Raji (cell line): ENCODE measurements around the gene TGM5.

Experiments used
- POLR2A ChIP-seq: IDR thresholded peaks from 2 replicates; pipeline ENCODE4 v1.6.1; 2011; ENCODE audit warnings: low read depth, low read length, control low read depth; ENCODE audit not compliant: insufficient read depth

The TGM5 gene

DNA sequence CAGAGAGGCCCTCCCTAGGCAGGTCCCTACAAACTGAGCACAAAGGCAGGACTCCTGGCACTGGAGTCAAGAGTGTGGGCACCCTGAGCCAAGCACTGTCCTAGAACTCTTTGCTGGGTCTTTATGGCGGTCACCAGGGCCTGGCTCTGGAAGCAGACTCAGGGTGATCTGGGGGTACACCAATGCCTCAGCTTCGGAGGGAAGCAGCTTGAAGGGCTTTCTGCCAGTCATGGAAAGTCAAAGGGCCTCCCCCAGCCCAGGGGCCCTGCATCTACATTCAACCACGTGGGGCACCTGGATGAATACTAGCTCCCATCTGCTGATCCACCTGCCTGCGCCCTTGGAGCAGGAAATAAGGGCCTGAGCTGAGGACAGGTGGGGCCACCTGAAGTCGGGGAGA is 53.3 kb downstream of the TGM5 start:
- TF ChIP-seq POLR2A = no peak

DNA sequence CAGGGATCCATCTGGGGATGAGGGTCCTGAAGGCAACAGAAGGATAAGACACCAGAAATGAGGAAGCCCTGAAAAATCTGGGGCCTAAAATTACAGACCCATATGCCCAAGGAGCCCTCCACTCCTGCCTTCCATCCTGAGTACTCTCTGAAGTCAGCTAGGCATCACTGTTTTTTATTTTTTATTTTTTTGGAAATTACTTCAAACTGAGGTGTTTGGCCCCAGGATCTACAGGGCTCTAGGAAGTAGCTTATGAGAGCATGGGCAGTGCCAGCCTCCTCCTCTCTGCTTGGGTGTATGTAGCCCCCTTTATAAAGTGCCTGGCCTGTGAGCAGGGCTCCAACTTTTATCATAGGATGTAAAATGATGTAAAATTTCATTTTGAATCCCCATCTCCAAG is 53.8 kb downstream of the TGM5 start:
- no peak for TF ChIP-seq POLR2A

DNA sequence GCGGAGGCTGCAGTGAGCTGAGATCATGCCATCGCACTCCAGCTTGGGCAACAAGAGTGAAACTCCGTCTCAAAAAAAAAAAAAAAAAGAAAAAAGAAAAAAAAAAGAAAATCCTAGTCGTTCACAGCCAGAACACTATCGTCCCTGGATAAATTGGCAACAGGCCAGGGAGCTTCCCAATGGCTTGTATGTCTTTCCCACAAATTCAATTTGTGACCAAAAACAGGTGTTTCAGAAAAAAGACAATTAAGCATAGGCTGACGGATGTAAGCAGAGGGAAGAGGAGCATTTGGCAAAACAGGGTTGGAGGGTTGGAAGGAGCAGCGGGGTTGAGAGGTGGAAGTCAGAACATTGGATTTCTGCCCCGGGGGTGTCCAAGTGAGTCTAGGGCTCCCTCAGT is 54.4 kb downstream of the TGM5 start:
- no peak for TF ChIP-seq POLR2A

DNA sequence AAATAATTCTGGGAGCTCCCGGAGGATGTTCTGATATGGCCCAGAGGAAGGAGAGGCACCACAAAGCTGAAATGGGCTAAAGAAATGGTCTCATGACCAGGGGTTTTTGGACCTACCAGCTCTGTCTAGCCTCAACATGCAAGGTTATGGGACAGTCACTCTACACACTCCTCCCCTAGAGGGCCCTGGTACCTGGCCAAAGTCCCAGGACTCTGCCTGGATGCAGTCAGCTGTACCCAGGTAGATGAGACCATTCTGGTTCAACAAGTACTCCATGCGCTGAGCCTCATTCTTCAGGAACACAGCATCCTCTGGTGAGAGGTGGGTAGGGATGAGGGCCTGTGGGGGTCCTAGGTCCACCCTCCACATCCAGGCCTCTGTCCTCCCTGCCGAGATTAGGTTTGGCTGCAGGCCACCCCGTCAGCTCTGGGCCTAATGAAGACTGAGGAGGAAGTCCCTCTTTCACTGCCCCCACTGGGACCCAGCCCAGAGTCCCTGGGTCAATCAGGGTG is 55.4 kb downstream of the TGM5 start:
- no peak for TF ChIP-seq POLR2A

DNA sequence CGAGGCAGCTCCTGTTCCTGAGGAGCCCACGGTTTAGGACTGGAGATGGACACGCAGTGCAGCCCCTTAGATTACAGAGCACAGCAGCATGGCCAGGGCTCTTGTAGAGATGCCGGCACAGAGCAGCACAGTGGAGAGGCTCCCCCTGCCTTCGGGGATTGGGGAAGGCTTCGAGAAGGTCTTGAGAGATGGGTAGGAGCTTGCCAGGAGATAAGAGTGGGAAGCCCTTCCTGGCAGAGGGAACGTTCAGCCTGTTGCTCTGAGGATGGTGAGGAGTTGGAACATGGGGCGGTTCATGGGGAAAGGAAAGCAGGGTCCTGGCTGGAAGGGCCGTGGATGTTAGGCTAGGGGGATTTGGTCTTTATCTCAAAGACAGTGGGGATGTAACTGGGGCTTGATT is 55.9 kb downstream of the TGM5 start:
- TF ChIP-seq POLR2A = no peak

DNA sequence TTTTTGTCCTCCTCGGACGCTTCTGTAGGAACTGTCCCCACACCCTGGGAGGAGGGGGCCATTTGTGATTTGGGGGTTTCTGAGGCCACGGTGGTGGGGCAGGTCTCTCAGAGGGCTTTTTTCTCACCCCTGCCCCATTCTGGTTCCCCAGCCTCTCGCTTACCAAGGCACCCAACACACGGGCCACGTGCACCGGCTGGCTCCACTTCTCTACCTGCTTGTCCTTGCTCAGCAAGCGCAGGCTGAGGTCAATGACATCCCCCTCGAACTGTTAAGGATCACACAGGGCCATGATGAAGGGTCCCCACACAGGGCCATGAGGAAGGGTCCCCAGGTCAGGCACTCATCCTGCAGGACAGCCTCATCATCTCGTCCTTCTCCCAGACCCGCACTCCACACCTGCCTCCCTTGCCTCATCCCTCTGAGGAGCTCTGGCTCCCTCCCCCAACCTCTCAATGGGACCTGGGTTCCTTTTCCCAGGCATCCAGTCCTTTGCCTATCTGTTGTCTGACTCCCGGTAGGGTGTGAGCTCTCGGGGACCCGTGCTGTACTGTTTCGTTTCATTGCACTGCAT is 56.5 kb downstream of the TGM5 start:
- TF ChIP-seq POLR2A = no peak

DNA sequence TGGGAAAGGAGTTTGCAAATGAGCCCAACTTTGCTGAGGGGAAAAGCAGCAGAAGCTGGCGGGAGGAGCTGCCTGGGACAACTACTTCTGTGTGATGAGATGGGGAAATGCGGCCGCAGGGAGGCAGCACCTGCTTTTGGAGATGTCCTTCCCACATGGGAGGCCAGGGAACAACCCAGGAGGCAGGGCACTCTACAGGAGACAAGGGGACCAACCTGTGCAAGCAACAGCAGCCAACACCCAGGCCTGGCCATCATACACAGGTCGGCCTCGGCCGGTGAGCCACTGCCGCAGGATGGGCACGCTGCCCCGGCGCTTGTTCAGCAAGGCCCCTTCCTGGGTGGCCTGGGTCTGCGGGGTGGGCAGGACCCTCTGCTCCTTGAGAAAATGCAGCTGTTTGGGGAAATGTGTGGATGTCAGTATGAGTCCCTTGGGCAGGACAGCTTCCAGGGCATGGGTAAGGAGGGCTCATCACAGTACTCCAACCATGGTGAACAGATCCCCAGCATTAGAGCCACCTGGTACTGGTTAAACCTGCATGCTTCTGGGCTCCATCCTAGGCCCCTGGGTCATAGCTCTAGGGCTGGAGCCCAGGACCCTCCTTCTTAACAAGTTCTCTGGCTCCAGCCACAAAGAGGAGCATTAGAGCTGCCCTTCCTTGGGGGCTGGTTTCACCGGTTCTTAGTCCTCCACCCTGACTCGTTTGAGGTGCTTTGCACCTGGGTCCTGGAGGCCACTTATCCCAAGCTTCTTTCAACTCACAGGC is 57.5 kb downstream of the TGM5 start:
- no peak for TF ChIP-seq POLR2A

DNA sequence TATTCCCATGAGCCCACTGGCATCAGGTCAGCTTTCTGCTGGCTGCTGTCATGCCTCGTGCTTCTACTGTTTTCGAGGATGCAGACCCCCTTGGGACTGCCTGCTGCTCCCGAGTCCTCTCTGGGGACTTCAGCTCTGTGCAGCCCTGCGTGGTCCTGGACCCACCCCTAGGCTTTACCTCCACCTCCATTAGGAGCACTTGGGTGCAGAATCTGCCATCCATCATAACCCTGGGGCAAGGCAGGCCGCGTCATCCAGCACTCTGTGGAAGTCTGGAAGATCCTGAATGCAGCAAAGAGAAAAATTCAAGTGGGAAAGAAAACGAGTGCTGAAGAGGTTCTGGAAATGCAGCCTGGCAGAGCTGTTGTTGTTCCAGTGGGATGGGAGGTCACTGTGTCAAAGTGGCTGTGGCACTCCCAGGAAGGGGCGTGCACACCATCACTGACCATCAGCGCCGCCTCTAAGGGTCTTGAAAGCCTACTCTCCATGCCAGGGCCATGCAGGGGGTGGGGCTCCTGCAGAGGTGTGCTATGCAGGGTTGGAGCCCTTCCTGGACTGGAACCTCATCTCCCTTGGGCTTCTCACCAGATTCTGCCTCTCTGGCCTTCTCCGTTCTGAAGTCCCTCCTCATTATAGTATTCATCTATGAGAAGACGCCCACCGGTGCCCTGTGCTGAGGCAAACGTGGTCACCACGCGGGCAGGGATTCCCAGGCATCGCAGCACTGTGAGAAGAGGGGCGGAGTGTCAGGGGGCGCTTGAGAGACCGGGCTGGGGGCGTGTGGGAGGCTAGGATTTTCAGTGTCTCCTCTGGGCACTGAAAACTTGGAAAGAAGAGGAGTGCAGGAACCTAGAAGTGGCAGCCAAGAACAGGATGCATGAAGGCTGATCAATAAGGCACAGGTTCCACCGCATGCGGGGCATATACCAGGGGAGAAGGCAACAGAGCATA is 58.4 kb downstream of the TGM5 start:
- TF ChIP-seq POLR2A = no peak

DNA sequence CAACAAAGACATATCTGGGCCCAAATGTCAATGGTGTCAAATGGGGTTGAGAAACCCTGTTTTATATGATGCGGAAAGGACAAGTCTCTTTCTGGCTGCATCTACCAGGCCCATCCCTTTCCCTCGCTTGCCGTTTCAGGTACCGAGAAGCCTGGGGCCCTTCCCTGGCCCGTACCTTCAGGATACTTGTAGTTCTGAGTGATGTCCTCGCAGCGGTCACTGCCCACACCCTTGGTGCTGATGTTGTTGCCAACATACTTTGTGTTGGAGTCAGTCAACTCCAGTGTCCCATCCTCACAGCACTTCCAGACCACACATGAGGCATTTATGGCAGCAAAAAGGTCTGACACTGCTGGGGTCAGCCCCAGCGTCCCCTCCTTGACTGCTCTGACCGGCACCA is 59.7 kb downstream of the TGM5 start:
- TF ChIP-seq POLR2A = no peak

DNA sequence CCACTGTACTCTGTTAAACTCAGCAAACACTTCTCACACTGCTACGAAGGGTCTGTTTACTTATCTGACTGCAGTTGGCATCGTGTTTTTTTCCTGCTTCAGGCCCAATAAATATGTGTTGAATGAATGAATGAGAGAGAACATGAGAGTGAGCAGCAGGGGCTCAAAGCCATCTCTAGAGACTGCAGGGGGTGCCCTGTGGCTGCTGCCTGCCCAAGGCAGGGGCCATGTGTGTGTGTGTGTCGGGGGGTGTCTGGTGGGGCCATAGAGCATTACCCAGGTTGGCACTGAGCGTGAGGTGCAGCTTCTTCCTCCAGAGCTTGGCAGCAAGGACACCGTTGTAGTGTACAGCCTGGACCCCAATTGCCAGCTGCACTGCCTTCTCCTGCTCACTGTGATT is 60.7 kb downstream of the TGM5 start:
- no peak for TF ChIP-seq POLR2A

DNA sequence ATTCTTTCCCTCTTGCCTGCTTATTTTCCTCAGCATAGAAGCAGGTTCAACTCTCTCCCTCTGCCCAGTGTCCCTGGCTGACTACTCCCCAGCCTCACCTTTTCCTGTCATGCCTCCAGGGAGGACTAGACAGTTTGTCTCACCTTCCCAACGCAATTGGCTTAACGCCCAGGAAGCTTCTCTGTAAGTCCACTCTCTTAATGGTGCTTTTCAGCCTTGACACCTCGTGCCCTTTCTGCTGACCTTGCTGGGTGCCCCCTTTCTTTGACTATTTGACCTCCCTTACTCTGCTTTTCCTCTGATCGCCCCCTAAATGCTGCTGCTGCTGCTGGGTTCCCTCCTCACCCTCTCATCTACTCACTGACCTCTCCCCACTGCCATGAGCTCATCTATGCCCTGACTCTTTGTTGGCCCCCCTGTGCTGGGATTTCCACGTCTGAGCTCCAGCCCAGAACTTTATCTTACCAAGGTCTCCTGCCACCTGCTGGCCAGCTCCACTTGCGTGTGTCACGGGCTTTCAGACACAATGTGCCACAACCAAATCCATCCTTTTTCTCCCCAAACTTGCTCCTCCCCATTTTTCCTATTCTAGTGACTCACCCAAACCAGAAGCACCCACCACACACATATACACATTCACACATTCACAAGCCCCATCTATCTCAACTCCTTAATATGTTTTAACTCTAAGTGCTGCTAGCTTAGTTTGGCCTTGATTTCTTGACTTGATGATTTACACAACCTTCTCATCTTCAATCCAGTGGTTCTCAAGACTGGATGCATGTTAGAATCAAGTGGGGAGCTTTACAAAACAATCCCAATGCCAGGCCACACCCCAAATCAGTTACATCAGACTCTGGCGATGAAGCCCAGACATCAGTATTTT is 62.5 kb downstream of the TGM5 start:
- TF ChIP-seq POLR2A = no peak

DNA sequence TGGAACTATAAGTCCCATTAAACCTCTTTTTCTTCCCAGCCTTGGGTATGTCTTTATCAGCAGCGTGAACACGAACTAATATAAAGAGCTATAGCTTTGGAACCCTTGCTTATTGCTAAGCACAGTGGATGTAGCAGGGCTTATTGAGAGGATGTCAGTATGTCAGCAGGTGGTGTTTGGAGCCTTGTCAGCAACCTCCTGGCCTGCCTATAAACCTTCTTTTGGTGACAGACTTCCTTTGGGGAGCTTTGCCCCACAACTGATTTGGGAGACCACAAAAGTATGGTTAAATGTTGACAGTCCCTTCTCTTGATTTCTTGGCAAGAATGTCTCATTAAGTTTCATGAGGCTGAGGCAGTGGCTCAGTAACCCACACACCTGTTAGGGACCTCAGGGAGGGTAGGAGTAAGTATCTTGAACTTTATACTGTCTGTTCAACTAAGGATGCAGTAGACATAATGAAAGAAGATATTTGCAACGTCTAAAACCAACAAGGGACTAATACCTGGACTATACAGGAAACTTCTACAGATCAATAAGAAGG is 66.7 kb downstream of the TGM5 start:
- TF ChIP-seq POLR2A = no peak

DNA sequence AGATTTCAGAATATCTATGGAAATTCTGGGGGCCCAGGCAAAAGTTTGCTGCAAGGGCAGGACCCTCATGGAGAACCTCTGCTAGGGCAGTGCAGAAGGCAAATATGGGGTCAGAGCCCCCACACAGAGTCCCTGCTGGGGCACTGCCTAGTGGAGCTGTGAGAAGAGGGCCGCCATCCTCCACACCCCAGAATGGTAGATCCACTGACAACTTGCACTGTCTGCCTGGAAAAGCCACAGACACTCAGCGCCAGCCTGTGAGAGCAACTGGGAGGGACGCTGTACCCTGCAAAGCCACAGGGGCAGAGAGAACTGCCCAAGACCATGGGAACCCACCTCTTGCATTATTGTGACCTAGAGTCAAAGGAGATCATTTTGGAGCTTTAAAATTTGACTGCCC is 67.7 kb downstream of the TGM5 start:
- TF ChIP-seq POLR2A = no peak

DNA sequence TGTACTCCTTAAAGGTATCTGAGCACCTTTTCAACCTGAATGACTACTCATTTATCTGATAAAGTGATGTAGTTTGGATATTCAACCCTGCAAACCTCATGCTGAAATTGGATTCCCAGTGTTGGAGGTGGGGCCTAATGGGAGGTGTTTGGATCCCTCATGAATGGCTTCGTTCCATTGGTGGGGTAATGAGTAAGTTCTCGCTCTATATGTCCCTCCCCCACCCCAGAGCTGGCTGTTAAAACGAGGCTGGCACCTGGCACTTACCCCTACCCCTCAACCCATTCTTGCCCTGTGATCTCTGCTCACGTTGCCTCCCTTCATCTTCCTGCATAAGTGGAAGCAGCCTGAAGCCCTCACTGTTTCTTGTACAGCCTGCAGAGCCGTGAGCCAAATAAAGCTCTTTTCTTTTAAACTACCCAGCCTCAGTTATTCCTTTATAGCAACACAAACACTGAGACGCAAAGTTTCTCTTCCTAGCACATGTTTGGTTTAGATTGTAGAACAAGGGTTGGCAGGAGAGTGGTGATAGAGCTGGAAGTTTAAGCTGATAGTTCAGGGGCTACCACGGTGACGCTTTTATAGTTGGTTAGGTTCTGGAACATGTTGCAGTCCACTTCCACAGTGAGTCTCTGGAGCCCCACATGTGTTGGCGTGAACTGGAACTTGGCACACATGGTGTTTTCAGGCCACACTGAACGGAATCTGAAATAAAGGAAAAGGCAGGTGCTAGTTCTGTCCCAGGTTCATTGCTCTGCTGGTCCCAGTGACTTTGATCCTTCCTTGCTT is 69.8 kb downstream of the TGM5 start:
- TF ChIP-seq POLR2A = no peak
